IMR-90 (cell line): ENCODE measurements around the gene NPPB. TPM values are rescaled to one million over a fixed set of nuclear protein-coding genes. Genes with fewer than 3 reads are reported as not detected.

Experiments
- ATAC-seq: fragments of 200-7000 bp; cut with Tn5 transposase; 2 replicates; pipeline ENCODE4 v1.9.1; 2020; ENCODE audit warnings: low read depth, mild to moderate bottlenecking, moderate library complexity
- BruUV-seq: library from RNA; stranded (reverse); fragments of 400-500 nt; replicated peaks from 2 replicates; lab custom pipeline; 2021; lab: Mats Ljungman, UMichigan
- CTCF ChIA-PET: fragments of 300-600 bp; formaldehyde crosslinking; extraction: SDS; loops from one replicate; lab custom pipeline; 2021; ENCODE audit warnings: antibody characterized with exemption; lab: Yijun Ruan, JAX
- POLR2A ChIA-PET: fragments of 300-600 bp; sonication (Branson Sonifier 250); formaldehyde crosslinking; loops from one replicate; lab custom pipeline; 2022; ENCODE audit warnings: antibody characterized with exemption; ENCODE audit not compliant: unreplicated experiment; lab: Charles Lee
- DNase-seq: peaks from one replicate; pipeline ENCODE4 v3.0.0; 2013
- H2AFZ ChIP-seq: replicated peaks from 2 replicates; pipeline ENCODE3; 2013; ENCODE audit warnings: low read length, mild to moderate bottlenecking; ENCODE audit not compliant: poor library complexity
- H2AK5ac ChIP-seq: 2 replicates; pipeline ENCODE4 v1.6.1; 2013; ENCODE audit warnings: low read depth, low read length, inconsistent platforms
- H2AK9ac ChIP-seq: replicated peaks from 2 replicates; pipeline ENCODE3; 2013; ENCODE audit warnings: mild to moderate bottlenecking, low read depth, low read length, moderate library complexity; ENCODE audit not compliant: poor library complexity
- H2BK120ac ChIP-seq: 2 replicates; pipeline ENCODE4 v1.6.1; 2013; ENCODE audit warnings: low read depth, low read length, inconsistent platforms
- H2BK15ac ChIP-seq: 3 replicates; pipeline ENCODE4 v1.6.1; 2013; ENCODE audit warnings: low read depth, low read length, inconsistent platforms
- H2BK20ac ChIP-seq: 2 replicates; pipeline ENCODE4 v1.6.1; 2013; ENCODE audit warnings: low read depth, mild to moderate bottlenecking, inconsistent platforms, low read length, moderate library complexity
- H2BK5ac ChIP-seq: 2 replicates; pipeline ENCODE4 v1.6.1; 2013; ENCODE audit warnings: mild to moderate bottlenecking, low read depth, low read length, inconsistent platforms; ENCODE audit not compliant: poor library complexity, severe bottlenecking
- H3K14ac ChIP-seq: replicated peaks from 2 replicates; pipeline ENCODE4 v1.6.1; 2013; ENCODE audit warnings: low read depth, low read length, inconsistent platforms
- H3K18ac ChIP-seq: 2 replicates; pipeline ENCODE4 v1.6.1; 2013; ENCODE audit warnings: low read depth, low read length, control low read depth
- H3K23ac ChIP-seq: 2 replicates; pipeline ENCODE4 v1.6.1; 2013; ENCODE audit warnings: low read depth, low read length, inconsistent platforms
- H3K27ac ChIP-seq: 2 replicates; pipeline ENCODE4 v1.5.1; 2013; ENCODE audit warnings: mild to moderate bottlenecking, control low read depth, low read length; ENCODE audit not compliant: insufficient read depth
- H3K27me3 ChIP-seq: 2 replicates; pipeline ENCODE4 v1.6.1; 2013; ENCODE audit warnings: low read length; ENCODE audit not compliant: control insufficient read depth, insufficient read depth
- H3K36me3 ChIP-seq: 2 replicates; pipeline ENCODE4 v1.6.1; 2013; ENCODE audit warnings: low read length, mixed read lengths; ENCODE audit not compliant: control insufficient read depth, insufficient read depth
- H3K4ac ChIP-seq: 2 replicates; pipeline ENCODE4 v1.6.1; 2013; ENCODE audit warnings: low read depth, low read length, inconsistent platforms
- H3K4me1 ChIP-seq: 2 replicates; pipeline ENCODE4 v1.6.1; 2013; ENCODE audit warnings: low read length, mixed read lengths; ENCODE audit not compliant: control insufficient read depth, insufficient read depth
- H3K4me2 ChIP-seq: 2 replicates; pipeline ENCODE4 v1.6.1; 2013; ENCODE audit warnings: low read depth, mild to moderate bottlenecking, control low read depth, low read length, moderate library complexity
- H3K4me3 ChIP-seq: 2 replicates; pipeline ENCODE4 v1.5.1; 2013; ENCODE audit warnings: low read depth, mild to moderate bottlenecking, control low read depth, low read length, moderate library complexity; ENCODE audit not compliant: insufficient read depth
- H3K56ac ChIP-seq: 2 replicates; pipeline ENCODE4 v1.6.1; 2013; ENCODE audit warnings: low read length, inconsistent platforms; ENCODE audit not compliant: insufficient read depth; ENCODE audit errors: extremely low read depth
- H3K79me1 ChIP-seq, 2 experiments: 2 replicates each; pipeline ENCODE4 v1.6.1; 2013; ENCODE audit warnings: low read length in 2 of 2, inconsistent platforms in 1 of 2, low read depth in 1 of 2
- H3K9ac ChIP-seq: 2 replicates; pipeline ENCODE4 v1.6.1; 2013; ENCODE audit warnings: low read depth, low read length, control low read depth
- H3K9me1 ChIP-seq: 2 replicates; pipeline ENCODE4 v1.6.1; 2013; ENCODE audit warnings: low read length, inconsistent platforms; ENCODE audit not compliant: insufficient read depth
- H3K9me3 ChIP-seq: 2 replicates; pipeline ENCODE4 v1.6.1; 2013; ENCODE audit warnings: low read length; ENCODE audit not compliant: control insufficient read depth, insufficient read depth
- H4K20me1 ChIP-seq: 2 replicates; pipeline ENCODE4 v1.6.1; 2013; ENCODE audit warnings: low read length, inconsistent platforms; ENCODE audit not compliant: insufficient read depth
- H4K5ac ChIP-seq: 2 replicates; pipeline ENCODE4 v1.6.1; 2013; ENCODE audit warnings: mild to moderate bottlenecking, low read depth, low read length, control low read depth
- H4K8ac ChIP-seq, 2 experiments: 2 replicates each; pipeline ENCODE4 v1.6.1; 2013; ENCODE audit warnings: low read depth in 2 of 2, low read length in 2 of 2, control low read depth in 1 of 2, inconsistent platforms in 1 of 2
- H4K91ac ChIP-seq: 2 replicates; pipeline ENCODE4 v1.6.1; 2013; ENCODE audit warnings: low read depth, low read length, inconsistent platforms; ENCODE audit not compliant: insufficient read depth
- BHLHE40 ChIP-seq: fragments of 150-350 bp; IDR thresholded peaks from 2 replicates; pipeline ENCODE4 v1.6.1; 2016; ENCODE audit warnings: mild to moderate bottlenecking, low read depth, low read length
- CEBPB ChIP-seq: IDR thresholded peaks from 2 replicates; pipeline ENCODE4 v1.6.1; 2012; ENCODE audit warnings: low read depth, low read length, improper control_type of control experiment
- CHD1 ChIP-seq: IDR thresholded peaks from 2 replicates; pipeline ENCODE4 v1.6.1; 2012; ENCODE audit warnings: low read depth, low read length, improper control_type of control experiment
- CTCF ChIP-seq: conservative IDR thresholded peaks from 2 replicates; pipeline ENCODE4 v1.5.1; 2012; ENCODE audit warnings: mild to moderate bottlenecking, low read depth, low read length, improper control_type of control experiment
- ELK1 ChIP-seq: fragments of 150-350 bp; IDR thresholded peaks from 2 replicates; pipeline ENCODE4 v1.6.1; 2016; ENCODE audit warnings: low read depth, mild to moderate bottlenecking, low read length, moderate library complexity, borderline replicate concordance
- FOS ChIP-seq: fragments of 150-350 bp; IDR thresholded peaks from 2 replicates; pipeline ENCODE4 v1.6.1; 2016; ENCODE audit warnings: low read depth, low read length
- MAFK ChIP-seq: IDR thresholded peaks from 2 replicates; pipeline ENCODE4 v1.6.1; 2012; ENCODE audit warnings: low read depth, low read length, improper control_type of control experiment
- POLR2A ChIP-seq: IDR thresholded peaks from 2 replicates; pipeline ENCODE4 v1.6.1; 2012; ENCODE audit warnings: mild to moderate bottlenecking, low read depth, low read length
- RAD21 ChIP-seq: IDR thresholded peaks from 2 replicates; pipeline ENCODE4 v1.6.1; 2012; ENCODE audit warnings: low read length, improper control_type of control experiment
- RCOR1 ChIP-seq: IDR thresholded peaks from 2 replicates; pipeline ENCODE4 v1.6.1; 2012; ENCODE audit warnings: mild to moderate bottlenecking, low read length, improper control_type of control experiment; ENCODE audit not compliant: insufficient replicate concordance
- RFX5 ChIP-seq: IDR thresholded peaks from 2 replicates; pipeline ENCODE4 v1.8.0; 2012; ENCODE audit warnings: low read depth, mild to moderate bottlenecking, low read length, moderate library complexity
- SMC3 ChIP-seq: fragments of 150-350 bp; IDR thresholded peaks from 2 replicates; pipeline ENCODE4 v1.6.1; 2016; ENCODE audit warnings: low read depth, mild to moderate bottlenecking, antibody characterized with exemption, low read length, moderate library complexity
- USF2 ChIP-seq: fragments of 150-350 bp; IDR thresholded peaks from 2 replicates; pipeline ENCODE4 v1.6.1; 2017; ENCODE audit warnings: mild to moderate bottlenecking, antibody characterized with exemption, low read length, low read depth
- WGBS, 2 experiments: methylation state at CpG; one replicate each; pipeline versions ENCODE4 v1.1.5 to v1.1.7; 2013; ENCODE audit warnings: missing lambda C conversion rate in 2 of 2; ENCODE audit not compliant: insufficient read length in 1 of 2; ENCODE audit errors: extremely low coverage in 2 of 2; 5-methylcytosine and 5-hydroxymethylcytosine counted together
- dilution Hi-C: fragments of 300-500 bp; cut with HindIII; formaldehyde crosslinking; loops from one replicate; pipeline ENCODE4 v1.14.3; 2018; ENCODE audit warnings: low sequenced_read_pairs; ENCODE audit not compliant: unreplicated experiment
- in situ Hi-C: fragments of 300-500 bp; cut with MboI; formaldehyde crosslinking; loops from 3 replicates; pipeline ENCODE4 v1.14.3; 2019; ENCODE audit warnings: low sequenced_read_pairs, inconsistent platforms, mixed read lengths
- intact Hi-C: fragments of 100-400 bp; cut with micrococcal nuclease; formaldehyde crosslinking; loops from 2 replicates; pipeline ENCODE4 v1.10.0; 2022
- polyA plus RNA-seq, 3 experiments: library from polyadenylated mRNA; depleted of rRNA; stranded (reverse); fragments of >200 nt; gene quantifications; 2 replicates each; pipeline ENCODE4 v1.2.3, GENCODE V29; 2012; ENCODE audit warnings: low replicate concordance in 1 of 3
- total RNA-seq: library from RNA; depleted of rRNA; stranded (reverse); fragments of >200 nt; gene quantifications from 2 replicates; pipeline ENCODE4 v1.2.3, GENCODE V29; 2012

NPPB gene
- total and polyA plus RNA-seq, 2 of the 4 experiments (the other 2 are of a cell fraction), result not detected

GRCh38 chr1:11872545-11872944 lies 13.8 kb upstream of the NPPB start:
- H3K79me1 ChIP-seq, result no peaks in the 10 kb centered on the region
- ChIA-PET CTCF (no interaction called here), POLR2A (no interaction called here)
- no peak overlapping the region for H2BK5ac ChIP-seq
- no peaks in the 10 kb centered on the region for H3K9me3 ChIP-seq
- no peak overlapping the region for H3K27ac ChIP-seq
- dilution Hi-C loops, result no loop called here
- no peaks in the 10 kb centered on the region for H4K20me1 ChIP-seq
- TF ChIP-seq CEBPB (no peak), POLR2A (no peak), ELK1 (no peak), MAFK (no peak), RCOR1 (no peak), CTCF (no peak), RAD21 (no peak), RFX5 (no peak), SMC3 (no peak), FOS (no peak), BHLHE40 (no peak), CHD1 (no peak), USF2 (no peak)
- intact Hi-C loops, result no loop called here
- no peak overlapping the region for H4K91ac ChIP-seq
- H3K23ac ChIP-seq, result no peak overlapping the region
- no peak overlapping the region for H3K4me3 ChIP-seq
- H3K14ac ChIP-seq, result no peak overlapping the region
- DNase-seq (no peak), ATAC-seq (no peak)
- H3K4me1 ChIP-seq, result no peaks in the 10 kb centered on the region
- peaks cover 52% of the 10 kb centered on the region for H3K27me3 ChIP-seq
- H3K18ac ChIP-seq, result no peak overlapping the region
- in situ Hi-C loops, result no loop called here
- H3K9ac ChIP-seq, result no peak overlapping the region
- no peaks in the 10 kb centered on the region for H3K36me3 ChIP-seq
- H2AK5ac ChIP-seq, result no peak overlapping the region
- no peak overlapping the region for H3K56ac ChIP-seq
- H3K4me2 ChIP-seq, result no peak overlapping the region
- no peak overlapping the region for H2AK9ac ChIP-seq
- no peak overlapping the region for H2AFZ ChIP-seq
- H2BK15ac ChIP-seq, result no peak overlapping the region
- H3K4ac ChIP-seq, result no peak overlapping the region
- no peak overlapping the region for H4K8ac ChIP-seq
- no peaks in the 10 kb centered on the region for H3K9me1 ChIP-seq
- no peak overlapping the region for H4K5ac ChIP-seq
- H2BK20ac ChIP-seq, result no peak overlapping the region
- BruUV-seq, result no TSS peak
- WGBS, 2 experiments, result no CpG with 5 or more reads among the region's 7 CpGs
- H2BK120ac ChIP-seq, result no peak overlapping the region
